A549 (cell line): ENCODE results near the gene DRD3.

ENCODE experiments used
- CBX2 ChIP-seq: fragments of 200-600 bp; sonication (generic); IDR thresholded peaks from 2 replicates; pipeline ENCODE4 v1.6.1; 2016; ENCODE audit warnings: low read depth, mild to moderate bottlenecking, borderline replicate concordance
- EHMT2 ChIP-seq: fragments of 200-600 bp; sonication (generic); IDR thresholded peaks from 2 replicates; pipeline ENCODE4 v1.6.1; 2016; ENCODE audit warnings: antibody characterized with exemption, low read depth, mild to moderate bottlenecking, moderate library complexity
- MAZ ChIP-seq: fragments of 150-350 bp; IDR thresholded peaks from 2 replicates; pipeline ENCODE4 v1.6.1; 2014; ENCODE audit warnings: antibody characterized with exemption, low read depth, low read length, borderline replicate concordance
- NFE2L2 ChIP-seq: fragments of 150-350 bp; conservative IDR thresholded peaks from 2 replicates; pipeline ENCODE4 v1.6.1; 2014; ENCODE audit warnings: low read length
- POLR2AphosphoS2 ChIP-seq: conservative IDR thresholded peaks from 2 replicates; pipeline ENCODE4 v1.6.1; 2012; ENCODE audit warnings: low read length, improper control_type of control experiment, inconsistent platforms
- RARB ChIP-seq: fragments of 250-450 bp; sonication (Bioruptor Pico); IDR thresholded peaks from 2 replicates; pipeline ENCODE4 v1.8.0; 2021; ENCODE audit warnings: mild to moderate bottlenecking, moderate library complexity
- RFX5 ChIP-seq: fragments of 450-650 bp; IDR thresholded peaks from 2 replicates; pipeline ENCODE4 v1.7.1; 2014; ENCODE audit warnings: antibody characterized with exemption, mild to moderate bottlenecking, moderate library complexity
- SMC3 ChIP-seq: fragments of >200 bp; sonication (Bioruptor Twin); formaldehyde crosslinking; IDR thresholded peaks from 3 replicates; pipeline ENCODE4 v1.6.1; 2018; ENCODE audit warnings: inconsistent platforms
- TF ChIP-seq, protein P1 (sequence below): fragments of >200 bp; sonication (Bioruptor Twin); formaldehyde crosslinking; IDR thresholded peaks from 3 replicates; pipeline ENCODE4 v1.5.1; 2016

DNA sequence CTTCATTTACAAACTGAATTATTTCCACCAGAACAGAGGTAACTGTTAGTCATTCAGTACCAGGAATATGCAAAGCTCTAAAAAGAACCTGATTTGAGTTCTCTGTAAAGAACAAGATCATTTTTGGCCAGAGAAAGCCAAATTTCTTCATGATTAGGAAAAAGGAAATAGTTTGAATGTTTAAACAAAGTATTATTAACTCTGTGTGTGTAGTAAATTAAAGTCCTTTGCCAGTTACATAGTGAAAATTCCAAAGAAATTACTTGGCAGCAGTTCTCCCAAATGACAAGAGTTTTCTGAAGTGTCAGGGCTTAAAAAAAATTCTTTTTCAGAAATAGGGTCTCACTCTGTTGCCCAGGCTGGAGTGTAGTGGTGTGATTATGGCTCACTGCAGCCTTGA is 97.8 kb downstream of the DRD3 start:
- no peak for TF ChIP-seq SMC3
- TF ChIP-seq POLR2AphosphoS2 = no peak
- TF ChIP-seq, protein P1, sequence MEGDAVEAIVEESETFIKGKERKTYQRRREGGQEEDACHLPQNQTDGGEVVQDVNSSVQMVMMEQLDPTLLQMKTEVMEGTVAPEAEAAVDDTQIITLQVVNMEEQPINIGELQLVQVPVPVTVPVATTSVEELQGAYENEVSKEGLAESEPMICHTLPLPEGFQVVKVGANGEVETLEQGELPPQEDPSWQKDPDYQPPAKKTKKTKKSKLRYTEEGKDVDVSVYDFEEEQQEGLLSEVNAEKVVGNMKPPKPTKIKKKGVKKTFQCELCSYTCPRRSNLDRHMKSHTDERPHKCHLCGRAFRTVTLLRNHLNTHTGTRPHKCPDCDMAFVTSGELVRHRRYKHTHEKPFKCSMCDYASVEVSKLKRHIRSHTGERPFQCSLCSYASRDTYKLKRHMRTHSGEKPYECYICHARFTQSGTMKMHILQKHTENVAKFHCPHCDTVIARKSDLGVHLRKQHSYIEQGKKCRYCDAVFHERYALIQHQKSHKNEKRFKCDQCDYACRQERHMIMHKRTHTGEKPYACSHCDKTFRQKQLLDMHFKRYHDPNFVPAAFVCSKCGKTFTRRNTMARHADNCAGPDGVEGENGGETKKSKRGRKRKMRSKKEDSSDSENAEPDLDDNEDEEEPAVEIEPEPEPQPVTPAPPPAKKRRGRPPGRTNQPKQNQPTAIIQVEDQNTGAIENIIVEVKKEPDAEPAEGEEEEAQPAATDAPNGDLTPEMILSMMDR = no peak
- TF ChIP-seq CBX2 = no peak
- no peak for TF ChIP-seq RARB (CRISPR knock-in tag)
- TF ChIP-seq NFE2L2 = no peak
- TF ChIP-seq RFX5 = no peak
- no peak for TF ChIP-seq MAZ
- TF ChIP-seq EHMT2 = no peak
